ENCODE data around the gene SATB2.

Gene SATB2

GRCh38 chr2:199457147-199458008 is at the start of gene SATB2:
Gene SATB2 (minus strand): TSS chr2:199457939. CDS start chr2:199456037, 1,902 bp downstream.
- peak; percentile 19 for DNase-seq (ENCODE audit: low read depth)

GRCh38 chr2:199505755-199506403 is 48.1 kb upstream of the SATB2 start:
- no peak for DNase-seq (ENCODE audit: low read depth)

GRCh38 chr2:199503148-199503547 is 45.4 kb upstream of the SATB2 start:
- DNase-seq (ENCODE audit: low read depth): no peak

GRCh38 chr2:199499005-199499404 is 41.3 kb upstream of the SATB2 start:
- DNase-seq (ENCODE audit: low read depth): no peak

- DNase-seq (ENCODE audit: low read depth): no peak
Observed at GRCh38 chr2:199495147-199495546, 37.4 kb upstream of the SATB2 start.

GRCh38 chr2:199490049-199490448 is 32.3 kb upstream of the SATB2 start:
- DNase-seq (ENCODE audit: low read depth): no peak

- peak; percentile 27 for DNase-seq (ENCODE audit: low read depth)
Observed at GRCh38 chr2:199488772-199489400, 31.1 kb upstream of the SATB2 start.

- DNase-seq (ENCODE audit: low read depth): peak; percentile 23
Observed at GRCh38 chr2:199485732-199486335, 28.1 kb upstream of the SATB2 start.

- no peak for DNase-seq (ENCODE audit: low read depth)
Observed at GRCh38 chr2:199484927-199485326, 27.2 kb upstream of the SATB2 start.

GRCh38 chr2:199480966-199481365 is 23.2 kb upstream of the SATB2 start:
- DNase-seq (ENCODE audit: low read depth): no peak

- no peak for DNase-seq (ENCODE audit: low read depth)
Observed at GRCh38 chr2:199477277-199477834, 19.6 kb upstream of the SATB2 start.

- peak; percentile 11 for DNase-seq (ENCODE audit: low read depth)
Observed at GRCh38 chr2:199471443-199472057, 13.8 kb upstream of the SATB2 start.

- DNase-seq (ENCODE audit: low read depth): no peak
Observed at GRCh38 chr2:199470672-199471442, 13.1 kb upstream of the SATB2 start.

- DNase-seq (ENCODE audit: low read depth): no peak
Observed at GRCh38 chr2:199470361-199470671, 12.6 kb upstream of the SATB2 start.

- DNase-seq (ENCODE audit: low read depth): no peak
Observed at GRCh38 chr2:199469514-199470360, 12.0 kb upstream of the SATB2 start.

GRCh38 chr2:199468561-199469513 is 11.1 kb upstream of the SATB2 start:
- DNase-seq (ENCODE audit: low read depth): no peak

GRCh38 chr2:199467066-199467822 is 9.5 kb upstream of the SATB2 start:
- DNase-seq (ENCODE audit: low read depth): no peak

GRCh38 chr2:199466692-199467065 is 8.9 kb upstream of the SATB2 start:
- no peak for DNase-seq (ENCODE audit: low read depth)

Measured in amniotic epithelial cell (primary cell).